Stomach (tissue), 9 donors: ENCODE measurements around the gene GADD45G. TPM values are rescaled to one million over a fixed set of nuclear protein-coding genes. Genes with fewer than 3 reads are reported as not detected.

Experiments used
- DNase-seq, 2 donors: peaks; one replicate each; pipeline versions ENCODE4 v3.0.0 to v3.0.0-alpha.2; 2013 to 2019
- H3K27ac ChIP-seq, 5 donors: fragments of 200-600 bp in 4 of 5; sonication (generic) in 4 of 5; one replicate each; pipeline ENCODE4 v1.5.1; 2013 to 2019; ENCODE audit warnings: mild to moderate bottlenecking in 1 of 5, moderate library complexity in 1 of 5
- H3K27me3 ChIP-seq, 3 donors: fragments of 200-600 bp; sonication (generic); one replicate each; pipeline ENCODE4 v1.5.1; 2017 to 2019; ENCODE audit warnings: mixed run types in 1 of 3
- H3K36me3 ChIP-seq, 4 donors: fragments of 200-600 bp; sonication (generic); 1 replicate in 3 of 4; 2 replicates in 1 of 4; pipeline ENCODE4 v1.5.1; 2016 to 2019
- H3K4me1 ChIP-seq, 4 donors: fragments of 200-600 bp; sonication (generic); one replicate each; pipeline ENCODE4 v1.5.1; 2016 to 2019
- H3K4me3 ChIP-seq, 4 donors: fragments of 200-600 bp; sonication (generic) in 3 of 4; one replicate each; pipeline ENCODE4 v1.5.1; 2016 to 2019; ENCODE audit warnings: mild to moderate bottlenecking in 1 of 4
- H3K9me3 ChIP-seq, 4 donors: fragments of 200-600 bp; sonication (generic); one replicate each; pipeline ENCODE4 v1.5.1; 2016 to 2019
- CTCF ChIP-seq, 7 experiments: fragments of 450-650 bp in 4 of 7; fragments of 200-600 bp in 3 of 7; sonication (generic) in 3 of 7; IDR thresholded peaks; one replicate each; pipeline ENCODE4 v1.5.1; 2016 to 2019; ENCODE audit warnings: antibody characterized with exemption in 7 of 7, control low read depth in 2 of 7, mild to moderate bottlenecking in 1 of 7
- EP300 ChIP-seq: sonication (generic); formaldehyde crosslinking; IDR thresholded peaks from one replicate; pipeline ENCODE4 v1.6.1; 2017; ENCODE audit warnings: antibody characterized with exemption
- POLR2A ChIP-seq, 4 donors: fragments of 450-650 bp; IDR thresholded peaks; one replicate each; pipeline ENCODE4 v1.6.1; 2016; ENCODE audit warnings: antibody characterized with exemption in 4 of 4, control low read depth in 2 of 4, mild to moderate bottlenecking in 1 of 4, moderate library complexity in 1 of 4
- POLR2AphosphoS5 ChIP-seq, 3 donors: sonication (generic); formaldehyde crosslinking; IDR thresholded peaks; one replicate each; pipeline ENCODE4 v1.6.1; 2016; ENCODE audit warnings: antibody characterized with exemption in 3 of 3
- whole genome bisulfite sequencing, 5 donors: extraction: QIAGEN DNeasy Blood & Tissue Kit in 3 of 5; methylation state at CpG; one replicate each; pipeline versions ENCODE4 v1.1.5 to v1.1.7; 2013 to 2018; 5-methylcytosine and 5-hydroxymethylcytosine counted together
- intact Hi-C: fragments of 100-400 bp; cut with DNase I; formaldehyde crosslinking; loops from one replicate; pipeline ENCODE4 v1.15.1; 2023; ENCODE audit warnings: low total_unique reads
- polyA plus RNA-seq, 3 donors: library from polyadenylated mRNA; stranded (reverse); fragments of 200-250 nt; gene quantifications; one replicate each; pipeline ENCODE4 v1.2.3, GENCODE V29; 2013
- total RNA-seq, 5 donors: library from RNA; depleted of rRNA; stranded (reverse); fragments of >200 nt; gene quantifications; one replicate each; pipeline versions ENCODE4 v1.1.0 to v1.2.3, GENCODE V29; 2014 to 2016
- donor health status: healthy with polysubstance abuse.
- donor health status: Bipolar disorder and iron deficiency.
- donor health status: healthy.

The GADD45G gene
- total and polyA plus RNA-seq, 8 donors: 6.8 to 121 (median 95.9) TPM

GRCh38 chr9:89626741-89627265 lies 22.0 kb downstream of the GADD45G start:
- WGBS, 5 donors: 41 to 58% (median 51%) methylated on average over 7 to 11 of the region's 11 CpGs
- TF ChIP-seq POLR2A (IDR thresholded peaks at IDR 0.05) (no peak), CTCF (IDR thresholded peaks at IDR 0.05) (no peak), POLR2AphosphoS5 (IDR thresholded peaks at IDR 0.05) (no peak), EP300 (no peak)
- DNase-seq: no peak
- Histone ChIP-seq H3K27ac (no peak overlapping the region), H3K36me3 (no peaks in the 10 kb centered on the region), H3K4me1 (peaks cover 37 to 66% (median 54%) of the 10 kb centered on the region in 4 donors), H3K4me3 (no peak overlapping the region), H3K9me3 (no peaks in the 10 kb centered on the region), H3K27me3 (no peaks in the 10 kb centered on the region)
- intact Hi-C loops: no loop called here

- Histone ChIP-seq H3K4me1 (peaks cover 30 to 66% (median 52%) of the 10 kb centered on the region in 4 donors), H3K4me3 (no peak overlapping the region), H3K27me3 (no peaks in the 10 kb centered on the region), H3K36me3 (no peaks in the 10 kb centered on the region), H3K27ac (no peak overlapping the region), H3K9me3 (no peaks in the 10 kb centered on the region)
- TF ChIP-seq EP300 (no peak), CTCF (IDR thresholded peaks at IDR 0.05) (no peak), POLR2AphosphoS5 (IDR thresholded peaks at IDR 0.05) (no peak), POLR2A (IDR thresholded peaks at IDR 0.05) (no peak)
- 71 to 77% (median 73%) methylated on average over 2 of the region's 2 CpGs for WGBS, 5 donors
- no peak for DNase-seq
- intact Hi-C loops: no loop called here
Observed at GRCh38 chr9:89628601-89629000, 23.8 kb downstream of the GADD45G start.

DNA sequence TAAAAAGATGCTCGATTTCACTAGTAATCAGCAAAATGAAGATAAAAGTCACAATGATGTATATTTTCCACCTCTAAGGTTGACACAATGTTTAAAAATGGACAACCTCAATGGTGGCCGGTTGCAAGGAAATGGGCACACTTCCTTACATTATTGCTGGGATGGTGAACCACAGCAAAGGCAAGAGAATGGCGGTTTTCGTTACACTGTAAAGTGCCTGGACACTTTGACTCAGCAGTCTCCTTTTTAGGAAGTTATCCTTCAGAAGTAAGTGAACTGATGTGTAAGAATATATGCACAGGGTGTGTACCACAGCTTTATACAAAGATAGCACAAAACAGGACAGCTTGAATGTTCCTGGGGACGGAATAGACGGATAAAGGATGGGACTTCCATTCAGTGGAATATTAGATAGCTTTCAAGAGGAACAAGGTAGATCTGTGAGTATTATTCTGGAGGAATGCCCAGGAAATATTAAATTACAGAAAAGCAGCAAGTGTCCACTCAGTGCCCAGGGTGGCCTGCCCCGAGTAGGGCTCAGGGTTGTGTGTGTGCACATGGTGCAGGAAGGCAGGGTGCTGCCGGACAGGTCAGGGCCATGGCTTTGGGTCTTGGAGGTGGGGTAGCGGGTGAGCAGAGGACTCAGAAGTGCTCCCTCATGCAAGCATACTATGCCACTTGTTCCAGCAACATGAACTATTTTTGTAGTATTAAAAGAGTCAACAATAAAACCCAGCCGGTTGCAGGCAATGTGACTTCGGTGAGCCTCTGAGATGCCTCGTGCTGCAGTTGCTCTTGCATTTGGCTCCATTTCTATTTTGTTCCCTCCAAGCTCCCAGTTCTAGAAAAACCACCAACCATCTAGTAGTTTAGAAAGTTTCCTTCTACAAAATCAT lies 24.5 kb downstream of the GADD45G start:
- no peaks in the 10 kb centered on the region for H3K27me3 ChIP-seq
- H3K4me3 ChIP-seq: no peak overlapping the region
- TF ChIP-seq POLR2A (IDR thresholded peaks at IDR 0.05) (no peak), EP300 (no peak), POLR2AphosphoS5 (IDR thresholded peaks at IDR 0.05) (no peak), CTCF (IDR thresholded peaks at IDR 0.05) (no peak)
- DNase-seq: no peak
- H3K9me3 ChIP-seq: no peaks in the 10 kb centered on the region
- no peaks in the 10 kb centered on the region for H3K36me3 ChIP-seq
- no peak overlapping the region for H3K27ac ChIP-seq
- intact Hi-C loops: no loop called here
- H3K4me1 ChIP-seq: peaks cover 22 to 60% (median 46%) of the 10 kb centered on the region in 4 donors
- 89 to 94% (median 92%) methylated on average over 12 of the region's 12 CpGs for WGBS, 5 donors

- no peaks in the 10 kb centered on the region for H3K27me3 ChIP-seq
- whole genome bisulfite sequencing, 5 donors: 84 to 93% (median 90%) methylated on average over 5 of the region's 5 CpGs
Observed at GRCh38 chr9:89630508-89630907, 25.7 kb downstream of the GADD45G start.

More at GRCh38 chr9:89630508-89630907, 25.7 kb downstream of the GADD45G start:
- TF ChIP-seq POLR2A (IDR thresholded peaks at IDR 0.05) (no peak), CTCF (IDR thresholded peaks at IDR 0.05) (no peak), EP300 (no peak), POLR2AphosphoS5 (IDR thresholded peaks at IDR 0.05) (no peak)
- Histone ChIP-seq H3K9me3 (no peaks in the 10 kb centered on the region), H3K4me1 (peaks cover 25 to 60% (median 47%) of the 10 kb centered on the region in 4 donors), H3K27ac (no peak overlapping the region), H3K4me3 (no peak overlapping the region), H3K36me3 (no peaks in the 10 kb centered on the region)
- DNase-seq: no peak
- intact Hi-C loops: no loop called here
